GM19438 (cell line): ENCODE results near the gene WNT6.
"Not testable (repeated sequence)": the region's sequence is repeated elsewhere in the genome, so short reads cannot be mapped to it uniquely, and the experiment has no call there.

Source experiments
- ATAC-seq: cut with Tn5 transposase; IDR thresholded peaks from one replicate; pipeline ENCODE4 v1.9.1; 2021; ENCODE audit warnings: low read depth; ENCODE audit not compliant: unreplicated experiment

The WNT6 gene

DNA sequence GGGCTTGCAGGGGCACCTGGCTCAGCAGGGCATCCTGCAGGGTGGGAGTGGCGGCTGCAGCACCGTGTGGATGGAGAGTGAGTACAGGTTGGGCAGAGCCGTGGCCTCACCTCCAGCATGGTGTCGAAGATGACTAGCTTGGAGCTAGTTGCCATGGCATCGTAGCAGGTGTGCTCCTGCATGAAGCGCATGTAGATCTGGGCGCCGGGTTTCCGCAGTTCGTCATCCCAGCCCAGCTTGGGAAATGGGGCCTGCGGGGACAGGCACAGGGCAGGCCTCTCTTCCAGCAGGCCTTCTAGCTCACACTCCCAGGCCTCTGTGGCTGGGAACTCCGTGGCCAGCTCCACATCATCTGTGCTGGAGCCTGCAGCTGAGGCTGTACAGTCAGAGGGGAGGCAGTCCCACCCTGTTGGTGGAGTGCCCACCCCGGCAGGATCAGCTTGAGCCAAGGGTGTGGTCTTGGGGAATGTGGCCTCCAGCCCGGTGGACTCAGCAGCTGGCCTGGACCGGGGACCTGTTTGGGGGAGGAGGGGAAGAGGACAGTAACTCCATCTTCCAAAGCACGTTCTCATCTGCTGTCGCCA is 29.6 kb upstream of the WNT6 start:
- no peak for ATAC-seq

DNA sequence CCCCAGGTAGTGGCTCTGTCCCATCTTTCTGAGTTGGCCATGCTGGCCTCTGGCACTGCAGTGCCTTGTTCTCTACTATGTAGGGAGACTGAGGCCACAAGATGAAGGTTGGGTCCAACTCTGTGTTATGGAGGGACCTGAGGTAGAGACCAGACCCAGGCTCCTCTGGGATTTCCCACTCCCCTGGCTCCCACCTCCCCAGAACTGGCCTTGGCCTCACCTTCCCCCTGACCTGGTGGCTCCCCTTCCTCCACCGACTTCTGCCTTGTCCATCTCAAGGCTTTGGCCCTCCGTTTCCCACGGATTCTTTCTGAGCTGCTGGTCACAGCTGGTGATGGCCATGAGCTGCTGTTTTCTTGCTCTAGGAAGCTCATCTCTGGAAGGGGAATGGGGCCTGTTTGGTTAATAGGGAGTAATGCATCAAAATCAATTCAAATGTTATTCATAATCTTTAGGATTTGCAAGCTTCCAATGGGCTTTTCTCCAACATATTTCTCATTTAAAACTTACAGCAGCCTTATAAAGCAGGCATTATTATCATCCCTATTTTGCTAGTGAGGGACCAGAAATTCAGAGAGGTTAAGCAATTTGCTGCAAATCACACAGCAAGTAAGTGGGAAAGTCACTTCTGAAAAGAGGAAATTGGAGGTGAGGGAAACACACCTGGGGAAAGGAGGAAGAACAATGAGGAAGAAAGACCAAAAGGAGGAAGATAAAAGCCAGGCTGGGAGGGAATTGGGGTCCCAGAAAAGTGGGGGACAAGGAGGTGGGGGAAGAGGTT is 28.9 kb upstream of the WNT6 start:
- ATAC-seq = no peak

DNA sequence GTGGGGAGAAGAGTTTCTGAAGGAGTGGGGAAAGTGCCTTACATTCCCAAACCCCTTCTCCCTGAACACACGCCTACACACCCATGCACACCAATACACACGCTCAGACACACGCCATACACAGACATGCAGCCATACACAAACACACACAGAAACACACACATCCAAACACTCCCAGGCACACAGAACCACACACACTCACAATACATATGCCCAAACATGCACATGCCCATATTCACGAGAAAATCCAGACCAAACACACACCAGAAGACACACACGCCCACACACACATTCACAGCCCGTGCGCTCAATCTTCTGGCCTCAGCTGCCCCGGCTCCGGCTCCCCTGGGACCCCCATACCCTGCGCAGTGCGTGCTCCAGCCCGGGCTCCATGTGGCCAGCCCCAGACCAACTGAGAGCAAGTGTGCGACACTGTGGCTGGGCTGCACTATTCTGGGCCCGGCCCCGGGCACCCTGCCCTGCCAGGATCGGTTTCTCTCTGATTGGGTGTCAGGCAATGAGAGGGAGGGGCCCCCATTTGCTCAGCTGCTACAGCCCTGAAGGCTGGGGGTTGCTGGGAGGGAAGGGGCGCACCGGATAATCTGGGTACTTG is 28.1 kb upstream of the WNT6 start, which contains the start of gene PRKAG3:
PRKAG3 (minus strand) TSS at position 426 of the 613 bp plus-strand sequence.
- ATAC-seq = no peak

DNA sequence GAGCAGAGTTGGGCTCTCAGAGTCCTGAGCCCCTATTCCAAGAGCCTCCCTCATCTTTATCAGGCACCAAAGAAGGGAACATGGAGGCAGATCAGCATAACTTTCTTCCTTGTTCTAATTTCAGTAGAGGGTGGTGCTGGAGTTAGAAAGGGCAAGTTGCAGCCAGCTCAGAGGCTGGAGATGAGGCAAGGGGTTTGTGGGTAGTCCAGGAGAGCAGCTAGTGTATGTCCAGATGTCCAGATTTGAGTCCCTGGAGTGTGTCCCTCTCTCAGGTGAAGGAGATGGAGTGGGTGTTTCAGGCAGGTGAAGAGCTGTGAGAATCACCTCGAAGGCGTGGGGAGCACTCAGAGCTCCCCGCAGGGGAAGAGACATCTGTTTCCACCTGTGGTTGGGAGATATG is 27.5 kb upstream of the WNT6 start:
- no peak for ATAC-seq

DNA sequence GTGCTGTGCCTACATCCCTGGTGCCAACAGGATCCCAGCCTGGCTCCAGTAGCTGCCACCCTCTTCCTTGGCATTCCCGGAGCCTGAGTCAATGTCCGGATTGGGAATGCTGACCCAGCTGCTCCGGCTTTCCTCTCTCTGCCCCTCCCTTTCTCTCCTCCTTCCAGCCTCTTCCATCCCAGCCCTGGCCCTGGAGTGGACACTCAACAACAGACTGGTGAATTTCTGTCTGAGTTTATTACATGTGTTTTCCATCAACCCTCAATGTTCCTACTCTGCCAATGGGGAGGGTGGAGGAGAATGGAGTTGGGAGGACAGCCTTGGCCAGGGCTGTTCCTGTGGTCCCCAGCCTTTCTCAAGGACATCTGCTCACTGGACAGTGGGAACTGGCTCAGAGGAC is 27.1 kb upstream of the WNT6 start:
- no peak for ATAC-seq

DNA sequence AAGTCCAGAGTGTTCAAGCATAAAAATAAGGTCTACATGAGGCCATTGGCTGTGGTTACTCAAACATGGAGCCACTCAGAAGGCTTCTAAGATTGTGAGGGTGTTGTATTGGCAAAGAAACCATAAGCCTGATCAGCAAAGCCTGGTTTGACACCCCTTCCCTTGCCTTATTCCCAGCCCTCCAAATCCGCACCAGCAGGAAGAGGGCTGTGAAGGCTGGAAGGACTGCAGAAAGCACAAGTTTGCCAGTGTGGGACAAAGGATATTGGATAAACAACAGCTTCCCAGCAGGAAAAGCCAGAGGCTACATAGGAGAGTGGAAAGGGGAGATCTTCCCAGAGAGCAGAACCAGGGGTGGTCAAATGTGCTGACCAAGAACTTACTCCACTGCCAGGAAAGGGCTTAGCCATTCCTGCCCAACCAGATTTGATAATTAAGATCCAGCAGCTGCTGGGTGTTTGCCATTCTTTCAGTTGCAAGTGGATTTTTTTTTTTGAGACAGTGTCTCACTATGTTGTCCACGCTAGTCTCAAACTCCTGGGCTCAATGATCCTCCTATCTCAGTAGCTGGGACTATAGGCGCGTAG is 26.5 kb upstream of the WNT6 start:
- ATAC-seq = no peak

DNA sequence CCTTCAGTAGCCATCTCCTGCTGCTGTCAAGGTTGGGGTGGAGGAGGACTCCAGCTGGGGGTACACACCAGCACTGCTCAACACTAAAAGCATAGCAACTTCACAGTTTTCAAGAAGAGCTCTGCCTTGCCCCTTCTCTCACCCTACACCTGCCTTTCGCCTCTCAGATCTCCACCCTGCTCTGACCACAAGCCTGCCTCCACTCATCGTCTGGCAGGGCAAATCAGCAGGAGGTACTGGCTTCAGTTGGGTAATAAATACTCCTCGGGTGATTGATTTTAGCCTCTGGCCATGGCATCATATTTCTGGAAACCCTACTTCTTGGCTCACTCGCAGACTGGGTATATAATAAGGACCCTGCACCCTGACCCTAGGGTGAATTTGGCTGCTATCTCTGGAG is 24.9 kb upstream of the WNT6 start:
- no peak for ATAC-seq

DNA sequence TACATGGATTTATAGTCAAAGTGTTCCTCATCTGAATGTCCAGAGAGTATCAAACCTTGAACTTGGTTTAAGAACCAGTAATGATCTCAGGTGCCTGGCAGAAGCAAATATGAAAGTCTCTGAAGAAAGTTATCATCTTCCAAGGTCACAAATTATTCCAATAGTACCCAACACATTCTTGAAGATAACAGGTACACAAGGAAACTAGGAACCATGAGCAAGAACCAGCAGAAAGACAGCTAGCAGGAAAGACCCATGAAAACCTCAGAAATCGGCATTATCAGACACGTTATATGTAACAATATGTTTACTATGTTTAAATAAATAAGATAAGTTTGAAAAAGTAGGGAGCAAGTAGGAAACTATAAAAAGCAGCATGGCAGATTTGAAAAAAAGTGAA is 22.1 kb upstream of the WNT6 start:
- no peak for ATAC-seq

DNA sequence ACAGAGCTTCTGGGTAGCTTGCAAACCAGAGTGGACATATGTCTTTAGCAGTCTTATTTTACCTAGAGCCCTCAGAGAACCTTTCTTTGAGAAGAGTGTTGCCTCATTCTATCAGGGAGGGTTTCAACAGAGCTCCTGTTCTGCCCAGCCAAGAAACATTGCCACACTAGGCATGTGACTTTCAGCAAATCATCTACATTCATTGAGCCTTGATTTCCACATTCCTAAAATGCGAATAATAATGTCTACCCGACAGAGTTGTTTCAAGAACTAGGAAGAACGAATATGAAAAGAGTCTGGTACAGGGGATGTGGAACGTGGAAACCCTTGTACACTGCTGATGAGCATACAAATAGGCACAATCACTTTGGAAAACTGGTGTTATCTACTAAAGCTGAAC is 20.2 kb upstream of the WNT6 start:
- ATAC-seq = no peak

DNA sequence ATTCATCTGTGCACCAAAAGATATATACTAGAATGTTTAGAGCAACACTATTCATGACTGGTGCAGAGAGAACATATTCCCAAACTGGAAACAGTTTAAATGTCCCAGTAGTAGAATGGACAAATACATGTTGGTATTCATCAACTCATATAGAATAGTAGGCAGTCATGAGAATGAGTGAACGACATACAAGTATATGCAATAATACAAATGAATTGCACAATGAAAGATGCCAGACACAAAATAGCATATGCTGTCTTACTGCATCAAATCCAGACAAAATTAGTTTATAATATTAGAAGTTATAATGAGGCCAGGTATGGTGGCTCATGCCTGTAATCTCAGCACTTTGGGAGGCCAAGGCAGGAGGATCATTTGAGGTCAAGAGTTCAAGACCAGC is 19.7 kb upstream of the WNT6 start:
- ATAC-seq = no peak

DNA sequence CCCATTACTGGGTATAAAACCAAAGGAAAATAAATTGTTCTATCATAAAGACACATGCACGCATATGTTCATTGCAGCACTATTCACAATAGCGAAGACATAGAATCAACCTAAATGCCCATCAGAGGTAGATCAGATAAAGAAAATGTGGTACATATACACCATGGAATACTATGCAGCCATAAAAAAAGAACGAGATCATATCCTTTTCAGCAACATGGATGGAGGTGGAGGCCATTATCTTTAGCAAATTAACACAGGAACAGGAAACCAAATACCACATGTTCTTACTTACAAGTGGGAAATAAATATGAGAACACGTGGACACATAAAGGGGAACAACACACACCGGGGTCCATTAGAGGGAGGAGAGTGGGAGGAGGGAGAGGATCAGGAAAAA is 15.3 kb upstream of the WNT6 start:
- ATAC-seq = not testable (repeated sequence)

DNA sequence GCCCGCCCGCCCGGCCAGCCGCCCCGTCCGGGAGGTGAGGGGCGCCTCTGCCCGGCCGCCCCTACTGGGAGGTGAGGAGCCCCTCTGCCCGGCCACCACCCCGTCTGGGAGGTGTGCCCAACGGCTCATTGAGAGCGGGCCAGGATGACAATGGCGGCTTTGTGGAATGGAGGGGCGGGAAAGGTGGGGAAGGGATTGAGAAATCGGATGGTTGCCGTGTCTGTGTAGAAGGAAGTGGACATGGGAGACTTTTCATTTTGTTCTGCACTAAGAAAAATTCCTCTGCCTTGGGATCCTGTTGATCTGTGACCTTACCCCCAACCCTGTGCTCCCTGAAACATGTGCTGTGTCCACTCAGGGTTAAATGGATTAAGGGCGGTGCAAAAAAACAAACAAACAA is 12.6 kb upstream of the WNT6 start:
- ATAC-seq = not testable (repeated sequence)

DNA sequence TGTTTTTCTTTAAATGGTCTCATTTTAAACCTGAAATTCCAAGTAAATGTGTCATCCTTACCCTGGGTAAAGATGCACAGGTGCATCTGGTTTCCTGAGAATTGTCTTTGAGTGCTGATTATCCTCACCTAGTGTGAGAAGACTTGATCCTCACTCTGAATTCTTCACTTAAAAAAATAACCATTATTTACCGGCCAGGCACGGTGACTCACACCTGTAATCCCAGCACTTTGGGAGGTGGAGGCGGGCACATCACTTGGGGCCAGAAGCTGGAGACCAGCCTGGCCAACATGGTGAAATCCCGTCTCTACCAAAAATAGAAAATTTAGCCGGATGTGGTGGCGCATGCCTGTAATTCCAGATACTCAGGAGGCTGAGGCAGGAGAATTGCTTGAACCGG is 9.9 kb upstream of the WNT6 start:
- no peak for ATAC-seq

DNA sequence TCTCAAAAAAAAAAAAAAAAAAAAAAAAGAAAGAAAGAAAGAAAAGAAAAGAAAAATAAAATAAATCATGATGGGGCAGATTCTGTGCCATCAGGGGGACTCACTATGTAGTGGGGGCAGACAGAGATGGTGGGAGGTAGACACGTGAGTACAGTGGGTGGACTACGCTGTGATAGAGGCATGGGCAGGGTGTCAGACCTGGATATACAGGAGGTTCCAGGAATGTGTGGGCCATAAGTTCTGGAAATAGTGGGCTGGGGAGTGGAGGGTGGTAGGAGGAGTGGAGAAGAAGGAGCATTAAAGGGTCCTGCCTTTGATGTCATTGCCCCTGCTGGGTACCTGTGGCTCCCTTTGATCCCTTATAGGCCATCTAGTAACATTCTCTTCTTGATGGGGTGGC is 8.8 kb upstream of the WNT6 start:
- no peak for ATAC-seq

DNA sequence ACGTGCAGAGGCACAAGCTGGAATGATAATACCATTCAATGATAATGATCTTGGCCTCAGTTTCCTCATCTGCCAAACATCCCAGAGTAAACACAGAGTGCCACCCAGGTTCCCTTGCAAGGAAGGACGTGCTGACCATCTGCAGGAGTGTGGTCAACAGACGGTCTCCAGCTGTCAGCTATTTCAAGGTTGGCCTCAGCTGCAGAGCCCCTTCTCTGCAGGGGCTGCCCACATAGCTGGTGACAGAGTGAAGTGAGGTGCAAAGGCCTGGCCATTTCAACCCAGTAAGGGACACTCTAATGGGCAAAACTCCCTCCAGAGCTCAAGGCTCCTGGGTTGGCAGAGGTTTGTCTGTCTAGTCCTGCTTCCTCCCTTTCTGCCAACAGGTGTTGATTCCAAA is 8.3 kb upstream of the WNT6 start:
- no peak for ATAC-seq

DNA sequence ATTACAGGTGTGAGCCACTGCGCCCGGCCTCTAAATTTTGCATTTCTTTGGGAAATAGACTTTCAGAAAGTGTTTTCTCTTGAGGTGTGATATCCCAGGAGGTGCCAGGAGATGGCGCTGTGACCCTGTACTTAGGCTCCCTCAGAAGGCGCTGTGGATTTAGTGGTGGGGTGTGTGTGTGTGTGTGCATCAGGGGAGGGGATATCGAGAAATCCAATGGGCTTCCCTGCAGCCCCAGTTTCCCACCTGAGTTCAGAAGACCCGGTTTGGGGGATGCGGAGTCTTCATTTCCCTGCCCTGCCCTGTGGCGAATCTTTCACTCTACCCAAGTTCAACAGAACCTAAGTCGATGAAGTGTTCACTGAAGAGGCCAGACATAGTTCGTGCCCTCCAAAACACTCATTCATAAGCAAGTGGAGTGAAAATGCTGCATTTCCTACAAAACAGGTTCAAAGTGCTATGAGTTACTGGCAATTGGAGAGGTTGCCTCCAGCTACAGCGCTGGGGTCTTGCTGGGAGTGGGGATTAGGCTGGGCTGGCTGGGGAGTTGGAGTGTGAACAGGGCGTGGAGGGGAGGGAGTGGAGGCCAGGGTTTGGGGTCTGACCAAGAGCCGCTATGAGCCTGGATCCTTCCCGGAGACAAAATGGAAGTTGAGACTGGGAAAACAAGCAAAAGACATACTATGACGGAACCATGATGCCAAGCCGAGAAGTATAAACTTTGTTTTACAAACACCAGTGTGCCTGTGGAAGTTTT is 6.5 kb upstream of the WNT6 start:
- no peak for ATAC-seq

DNA sequence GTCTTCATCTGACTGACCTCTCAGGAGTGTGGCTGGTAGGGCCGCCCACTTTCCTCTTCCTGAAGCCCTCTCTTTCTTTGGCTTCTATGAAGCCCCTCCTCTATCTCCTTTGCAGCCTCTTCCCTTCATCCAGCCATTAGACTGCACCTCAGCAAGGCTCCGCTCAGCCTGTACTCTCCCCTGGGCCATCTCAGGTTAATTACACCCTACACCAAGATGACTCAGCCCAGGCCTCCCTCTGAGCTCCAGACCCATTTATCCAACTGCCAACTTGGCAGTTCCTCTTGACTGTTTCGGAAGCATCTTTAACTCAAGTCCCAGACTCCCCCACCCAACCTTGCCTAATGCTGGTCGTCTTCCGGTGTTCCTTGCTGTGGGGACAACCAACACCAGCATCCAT is 5.8 kb upstream of the WNT6 start:
- ATAC-seq = no peak

DNA sequence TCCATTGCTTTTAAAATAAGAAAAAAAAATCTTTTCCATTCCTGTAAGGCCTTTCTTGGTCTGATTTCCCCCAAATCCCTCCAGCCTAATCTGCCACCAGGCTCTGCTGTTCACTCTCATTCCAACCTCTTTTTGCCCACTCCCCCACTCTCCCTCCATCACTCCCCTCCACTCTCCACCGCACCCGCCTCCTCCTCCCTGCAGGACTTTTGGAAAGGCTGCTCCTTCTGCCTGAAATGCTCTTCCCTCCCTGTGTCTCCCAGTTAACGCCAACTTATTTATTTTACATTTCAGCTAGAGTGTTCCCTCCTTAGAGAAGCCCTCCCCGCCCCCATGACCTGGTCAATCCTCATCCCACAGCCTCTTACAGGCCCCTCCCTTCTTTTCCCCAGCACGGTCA is 4.7 kb upstream of the WNT6 start:
- ATAC-seq = no peak

DNA sequence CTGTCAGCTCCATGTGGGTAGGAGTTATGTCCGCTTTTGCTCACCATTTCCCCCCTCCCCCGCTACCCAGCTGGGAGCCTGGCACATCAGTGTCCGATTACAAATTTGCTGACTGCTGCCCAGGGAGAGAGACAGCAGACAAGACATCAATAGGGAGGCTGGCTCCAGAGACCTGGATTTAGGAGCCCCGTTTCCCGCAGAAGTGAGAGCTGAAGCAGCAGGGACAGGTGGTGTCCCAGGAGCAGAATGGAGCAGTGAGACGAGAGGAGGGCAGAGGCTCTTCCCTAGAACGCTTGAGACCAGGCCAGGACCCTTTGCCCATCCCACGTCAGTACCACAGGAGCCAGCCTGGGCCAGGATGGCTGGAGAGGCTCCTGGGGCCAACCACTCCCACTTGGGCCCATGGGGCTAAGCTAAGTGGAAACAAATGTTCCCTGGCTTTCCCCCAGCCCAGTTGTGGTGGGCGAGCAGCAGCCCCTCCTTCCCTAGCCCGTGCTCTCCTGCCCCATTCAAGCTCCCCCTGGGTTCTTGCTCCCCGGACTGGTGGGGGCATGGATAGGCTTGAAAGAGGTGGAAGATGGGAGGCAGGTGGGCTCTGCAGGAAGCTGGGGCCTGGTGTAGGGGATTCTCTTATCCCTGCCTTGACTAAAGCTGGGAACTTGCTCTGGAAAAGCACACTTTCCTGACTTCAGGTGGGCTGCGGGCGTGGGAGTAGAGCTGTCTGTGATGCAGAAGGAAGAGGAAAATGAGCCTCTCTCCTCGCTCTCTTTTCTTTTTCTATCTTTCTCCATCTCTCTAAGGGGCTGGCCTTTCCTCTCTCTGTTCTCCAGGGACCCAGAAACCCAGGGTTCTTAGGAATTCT is 4.1 kb upstream of the WNT6 start:
- no peak for ATAC-seq
